Smooth muscle cell (in vitro differentiated cells): ENCODE results near the gene SPRING1. TPM values are rescaled to one million over a fixed set of nuclear protein-coding genes. Genes with fewer than 3 reads are reported as not detected.

Experiments
- DNase-seq: peaks from one replicate; lab custom pipeline; 2025; ENCODE audit not compliant: unreplicated experiment; lab: John Stamatoyannopoulos, UW
- H2AFZ ChIP-seq: fragments of 200-600 bp; sonication (generic); 2 replicates; pipeline ENCODE4 v1.6.0; 2016; ENCODE audit warnings: antibody characterized with exemption, low read depth, mild to moderate bottlenecking
- H3F3A ChIP-seq: fragments of 200-600 bp; sonication (generic); 2 replicates; pipeline ENCODE4 v1.6.0; 2017; ENCODE audit warnings: antibody characterized with exemption, low read depth
- H3K27ac ChIP-seq: fragments of 200-600 bp; sonication (generic); 2 replicates; pipeline ENCODE4 v1.5.1; 2016; ENCODE audit warnings: low read depth, mild to moderate bottlenecking
- H3K27me3 ChIP-seq: fragments of 200-600 bp; sonication (generic); 2 replicates; pipeline ENCODE4 v1.6.1; 2016; ENCODE audit warnings: low read depth, mild to moderate bottlenecking
- H3K36me3 ChIP-seq: fragments of 200-600 bp; sonication (generic); 2 replicates; pipeline ENCODE4 v1.5.1; 2016; ENCODE audit warnings: low read depth
- H3K4me1 ChIP-seq: fragments of 200-600 bp; sonication (generic); 2 replicates; pipeline ENCODE4 v1.5.1; 2016; ENCODE audit warnings: low read depth
- H3K4me2 ChIP-seq: fragments of 200-600 bp; sonication (generic); 2 replicates; pipeline ENCODE4 v1.6.0; 2016; ENCODE audit warnings: mild to moderate bottlenecking
- H3K4me3 ChIP-seq: fragments of 200-600 bp; sonication (generic); 2 replicates; pipeline ENCODE4 v1.5.1; 2016; ENCODE audit warnings: mild to moderate bottlenecking
- H3K79me2 ChIP-seq: fragments of 200-600 bp; sonication (generic); 2 replicates; pipeline ENCODE4 v1.6.0; 2016; ENCODE audit warnings: low read depth, mild to moderate bottlenecking
- H3K9ac ChIP-seq: fragments of 200-600 bp; sonication (generic); 2 replicates; pipeline ENCODE4 v1.6.0; 2016; ENCODE audit warnings: low read depth
- H3K9me3 ChIP-seq: fragments of 200-600 bp; sonication (generic); replicated peaks from 2 replicates; pipeline ENCODE4 v1.5.1; 2016; ENCODE audit warnings: low read depth
- H4K20me1 ChIP-seq: fragments of 200-600 bp; sonication (generic); 2 replicates; pipeline ENCODE4 v1.6.0; 2016; ENCODE audit warnings: low read depth
- CTCF ChIP-seq: fragments of 200-600 bp; sonication (generic); IDR thresholded peaks from 2 replicates; pipeline ENCODE4 v1.5.1; 2017; ENCODE audit warnings: borderline replicate concordance, mild to moderate bottlenecking, antibody characterized with exemption; ENCODE audit not compliant: insufficient read depth, poor library complexity, severe bottlenecking
- WGBS: methylation state at CpG from one replicate; pipeline ENCODE4 v1.1.7; 2016; ENCODE audit warnings: low lambda C conversion rate; 5-methylcytosine and 5-hydroxymethylcytosine counted together
- polyA plus RNA-seq: library from polyadenylated mRNA; unstranded; fragments of >200 nt; fragmentation: Nextera tagmentation; extraction: Ambion mirVana; gene quantifications from 2 replicates; pipeline ENCODE4 v1.2.1, GENCODE V29; 2016
- total RNA-seq: library from RNA; depleted of rRNA; stranded (reverse); fragments of >200 nt; gene quantifications from 2 replicates; pipeline ENCODE4 v1.2.3, GENCODE V29; 2014

SPRING1 gene
- total and polyA plus RNA-seq, 2 experiments from 2014 or later, result 19.0 to 25.8 TPM

DNA sequence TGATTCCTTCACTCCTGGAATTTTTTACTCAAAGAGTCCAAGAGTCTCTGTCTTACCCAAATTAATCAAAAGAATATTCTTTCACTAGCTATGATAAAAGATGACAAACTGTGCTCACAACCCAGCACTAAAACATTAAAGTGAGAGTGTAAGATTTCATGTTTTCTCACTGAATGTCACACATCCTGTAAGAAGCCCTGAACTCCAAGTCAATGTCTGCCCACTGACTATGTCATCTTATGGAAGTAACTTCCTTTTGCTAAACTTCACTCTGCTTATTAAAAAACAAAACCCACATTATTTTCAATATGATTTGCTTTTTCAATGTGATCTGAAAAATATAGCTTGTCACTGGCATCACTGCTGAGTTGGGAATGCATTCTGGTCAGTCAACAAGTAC is 15.6 kb downstream of the SPRING1 start:
- no peaks in the 10 kb centered on the region for H3K27me3 ChIP-seq
- no peak for DNase-seq
- peaks cover 7% of the 10 kb centered on the region for H3K36me3 ChIP-seq
- H2AFZ ChIP-seq, result no peak overlapping the region
- peaks cover 7% of the 10 kb centered on the region for H3K79me2 ChIP-seq
- H3K4me3 ChIP-seq, result no peak overlapping the region
- no peak for TF ChIP-seq CTCF
- no peak overlapping the region for H3K4me2 ChIP-seq
- peaks cover 6% of the 10 kb centered on the region for H3K4me1 ChIP-seq
- no peak overlapping the region for H3K27ac ChIP-seq
- H3K9ac ChIP-seq, result no peak overlapping the region
- H3F3A ChIP-seq, result no peaks in the 10 kb centered on the region
- H4K20me1 ChIP-seq, result peaks cover 74% of the 10 kb centered on the region
- H3K9me3 ChIP-seq, result no peaks in the 10 kb centered on the region

- Histone ChIP-seq H3K79me2 (peaks cover 7% of the 10 kb centered on the region), H3K9ac (no peak overlapping the region), H3K9me3 (no peaks in the 10 kb centered on the region), H3K4me3 (no peak overlapping the region), H2AFZ (no peak overlapping the region), H3K27me3 (no peaks in the 10 kb centered on the region), H3F3A (no peaks in the 10 kb centered on the region), H3K4me2 (no peak overlapping the region), H4K20me1 (peaks cover 56% of the 10 kb centered on the region), H3K27ac (no peak overlapping the region), H3K4me1 (peaks cover 6% of the 10 kb centered on the region), H3K36me3 (peaks cover 7% of the 10 kb centered on the region)
- TF ChIP-seq CTCF, result no peak
- no peak for DNase-seq
- 93% methylated on average over 15 of the region's 15 CpGs for WGBS
These were observed 17.9 kb downstream of the SPRING1 start for GRCh38 chr12:116719731-116720528.

DNA sequence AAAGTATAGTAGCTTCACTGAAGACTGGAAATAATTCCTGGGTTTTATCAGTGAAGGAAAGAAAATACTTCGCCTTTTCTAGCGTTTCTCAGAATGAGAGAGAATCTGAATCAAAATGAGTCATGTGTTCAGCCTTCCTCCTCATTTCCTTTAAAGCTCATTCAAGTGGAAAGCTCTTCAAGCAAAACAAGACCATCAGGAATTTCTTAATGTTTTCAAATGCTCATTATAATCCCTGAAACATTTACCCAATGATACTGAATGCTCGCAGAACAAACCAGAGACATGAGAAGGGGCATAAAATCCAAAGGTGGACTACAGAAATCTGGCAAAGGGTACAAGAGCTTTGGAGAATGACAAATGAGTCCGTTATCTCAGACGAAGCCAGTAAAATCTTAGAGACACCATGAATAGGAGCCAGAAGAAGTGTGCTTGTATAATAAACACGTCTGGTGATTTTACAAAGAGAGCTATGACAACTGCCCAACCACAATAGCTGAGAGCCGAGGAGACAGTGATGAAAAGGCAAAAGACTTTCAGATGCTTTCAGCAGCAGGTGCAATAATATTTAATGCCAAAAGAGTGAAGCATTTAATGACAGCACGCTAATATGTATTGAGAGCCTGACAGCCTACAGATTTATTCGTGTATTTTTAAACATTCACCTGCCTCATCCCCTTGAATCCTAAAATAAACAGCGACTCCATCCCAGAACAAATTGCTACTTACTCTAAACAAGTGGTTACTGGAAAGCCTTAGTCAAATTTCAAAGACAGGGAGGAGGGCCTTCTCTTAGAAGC is 19.0 kb downstream of the SPRING1 start:
- H3K27ac ChIP-seq, result peak overlapping the region; percentile 41
- peaks cover 6% of the 10 kb centered on the region for H3K4me1 ChIP-seq
- H2AFZ ChIP-seq, result no peak overlapping the region
- peaks cover 46% of the 10 kb centered on the region for H4K20me1 ChIP-seq
- H3K4me3 ChIP-seq, result no peak overlapping the region
- no peaks in the 10 kb centered on the region for H3K79me2 ChIP-seq
- 48% methylated on average over 10 of the region's 10 CpGs for WGBS
- H3K9me3 ChIP-seq, result no peaks in the 10 kb centered on the region
- peaks cover 7% of the 10 kb centered on the region for H3K36me3 ChIP-seq
- H3K4me2 ChIP-seq, result peak overlapping the region; percentile 47
- H3K9ac ChIP-seq, result no peak overlapping the region
- H3K27me3 ChIP-seq, result no peaks in the 10 kb centered on the region
- H3F3A ChIP-seq, result no peaks in the 10 kb centered on the region
- no peak for TF ChIP-seq CTCF
- no peak for DNase-seq
